Measurements from ENCODE around the gene KCNMA1. TPM values are rescaled to one million over a fixed set of nuclear protein-coding genes. Genes with fewer than 3 reads are reported as not detected.

The KCNMA1 gene
- total RNA-seq, 1 experiment from 2014 or later = 6.2 TPM

- in situ Hi-C loops (cut with HindIII; ENCODE audit: low pct_unique_long_range_greater_than_20kb, low sequenced_read_pairs) = no loop called here
Observed at GRCh38 chr10:77261146-77261545, 376.5 kb downstream of the KCNMA1 start.

DNA sequence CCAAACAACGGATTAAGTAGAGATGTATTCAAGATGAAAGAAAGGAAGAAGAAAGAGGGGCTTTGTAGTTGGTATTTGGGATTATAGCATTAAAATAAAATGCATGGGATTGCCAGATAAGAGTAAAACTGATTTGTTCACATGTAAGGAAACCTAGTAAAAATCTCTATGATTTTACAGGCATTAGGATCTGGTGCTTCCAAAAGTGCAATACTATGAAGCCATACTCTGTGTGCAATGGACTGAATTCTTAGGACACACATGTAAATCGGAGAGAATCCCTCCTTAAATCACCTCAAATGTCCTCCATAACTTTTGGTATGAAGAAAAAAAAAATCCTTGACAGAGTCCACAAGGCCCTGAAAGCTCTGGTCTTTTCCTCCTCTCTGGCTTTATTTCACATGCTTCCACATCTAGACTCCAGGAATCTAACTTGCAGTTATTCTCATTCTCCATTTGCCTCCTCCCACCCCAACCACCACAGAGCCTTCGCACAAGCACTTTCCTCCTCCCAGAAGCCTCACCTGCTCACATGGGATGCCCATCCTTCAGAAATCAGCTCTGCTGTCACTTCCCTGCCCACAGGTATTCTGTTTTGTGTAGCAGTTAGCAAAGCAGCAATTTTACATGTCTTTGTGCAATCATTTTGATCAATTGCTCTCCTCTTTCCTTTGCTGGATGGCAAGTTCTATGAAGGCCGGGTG, 378.3 kb downstream of the KCNMA1 start:
- no peak for DNase-seq (ENCODE audit: low read depth)
- in situ Hi-C loops (cut with HindIII; ENCODE audit: low pct_unique_long_range_greater_than_20kb, low sequenced_read_pairs) = no loop called here

More at GRCh38 chr10:77261146-77261545, 376.5 kb downstream of the KCNMA1 start:
- DNase-seq (ENCODE audit: low read depth) = no peak

GRCh38 chr10:77256346-77256745, 381.3 kb downstream of the KCNMA1 start:
- in situ Hi-C loops (cut with HindIII; ENCODE audit: low pct_unique_long_range_greater_than_20kb, low sequenced_read_pairs) = no loop called here
- no peak for DNase-seq (ENCODE audit: low read depth)

DNA sequence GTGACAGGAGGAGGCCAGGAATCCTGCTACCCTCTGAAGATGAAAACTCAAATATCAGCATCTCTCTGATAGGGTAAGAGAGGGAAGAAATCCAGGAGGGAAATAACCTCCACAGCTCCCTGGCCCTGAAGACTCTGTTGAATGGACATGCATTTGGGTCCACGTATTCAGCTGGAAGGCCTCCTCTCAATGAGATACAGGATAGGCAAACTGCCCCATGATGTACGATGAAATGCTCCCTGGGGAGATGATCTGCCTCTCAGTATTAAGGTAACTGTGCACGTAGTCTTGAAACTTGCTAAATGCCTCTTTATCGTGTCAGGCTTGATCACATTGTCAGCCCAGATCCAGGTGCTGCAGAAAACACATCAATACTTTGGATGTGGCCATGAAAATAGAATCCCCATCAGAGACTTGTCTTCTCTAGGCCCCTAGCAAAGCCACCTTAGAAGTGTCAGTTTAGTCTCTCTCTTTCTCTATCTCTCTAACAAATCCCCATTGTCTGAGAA, 384.0 kb downstream of the KCNMA1 start:
- in situ Hi-C loops (cut with HindIII; ENCODE audit: low pct_unique_long_range_greater_than_20kb, low sequenced_read_pairs) = no loop called here
- DNase-seq (ENCODE audit: low read depth) = no peak

DNA sequence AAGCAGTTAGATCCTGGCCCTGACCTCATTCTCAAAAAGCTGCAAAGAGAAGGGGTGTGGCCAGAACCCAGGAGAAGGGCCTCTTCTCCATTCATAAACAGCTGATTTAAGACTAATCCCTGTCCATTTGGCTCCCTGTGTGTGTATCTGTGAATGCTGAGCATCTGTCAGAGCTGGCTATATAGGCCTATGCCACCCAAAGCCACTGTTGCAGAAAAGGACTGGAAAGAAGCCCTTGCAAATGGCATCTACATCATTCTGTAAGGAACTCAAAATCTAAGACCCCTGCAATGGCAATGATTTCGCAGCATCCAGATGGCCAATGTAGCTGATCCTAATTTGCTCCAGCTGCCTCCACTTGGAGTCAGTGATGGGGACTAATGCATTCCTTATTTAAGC, 384.5 kb downstream of the KCNMA1 start:
- in situ Hi-C loops (cut with HindIII; ENCODE audit: low pct_unique_long_range_greater_than_20kb, low sequenced_read_pairs) = no loop called here
- no peak for DNase-seq (ENCODE audit: low read depth)

- in situ Hi-C loops (cut with HindIII; ENCODE audit: low pct_unique_long_range_greater_than_20kb, low sequenced_read_pairs) = no loop called here
- DNase-seq (ENCODE audit: low read depth) = no peak
Observed at GRCh38 chr10:77252380-77253146, 385.0 kb downstream of the KCNMA1 start.

DNA sequence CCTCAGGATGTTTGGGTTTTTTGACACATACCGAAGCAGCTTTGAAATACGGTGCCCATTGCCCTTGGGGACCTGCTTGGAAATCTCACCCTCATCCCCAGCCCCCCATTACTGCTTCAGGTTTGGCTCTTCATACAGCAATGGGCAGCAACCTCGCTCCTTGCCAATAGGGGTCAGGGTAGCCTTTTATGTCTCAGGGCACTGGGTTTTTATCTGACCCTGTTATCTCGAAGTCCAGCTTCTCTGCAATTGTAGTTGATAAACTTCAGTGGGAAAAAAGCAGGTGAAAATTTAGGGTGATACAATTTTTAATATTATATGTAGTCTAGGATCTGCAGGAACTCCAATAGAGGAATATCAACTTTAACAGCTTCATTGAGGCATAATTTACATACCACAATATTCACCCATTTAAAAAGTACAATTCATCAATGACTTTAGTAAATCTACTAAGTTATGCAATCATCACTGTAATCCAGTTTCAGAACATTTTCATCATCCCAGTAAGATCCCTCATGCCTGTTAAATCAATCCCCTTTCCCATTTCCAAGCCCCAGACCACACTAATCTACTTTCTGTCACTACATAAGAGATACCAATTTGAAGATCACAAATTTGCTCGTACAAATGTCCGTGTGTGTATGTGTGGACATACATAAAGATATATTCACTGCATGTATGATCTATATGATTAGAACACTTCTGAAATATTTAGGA, 386.2 kb downstream of the KCNMA1 start:
- in situ Hi-C loops (cut with HindIII; ENCODE audit: low pct_unique_long_range_greater_than_20kb, low sequenced_read_pairs) = no loop called here
- peak; percentile 40 for DNase-seq (ENCODE audit: low read depth)

DNA sequence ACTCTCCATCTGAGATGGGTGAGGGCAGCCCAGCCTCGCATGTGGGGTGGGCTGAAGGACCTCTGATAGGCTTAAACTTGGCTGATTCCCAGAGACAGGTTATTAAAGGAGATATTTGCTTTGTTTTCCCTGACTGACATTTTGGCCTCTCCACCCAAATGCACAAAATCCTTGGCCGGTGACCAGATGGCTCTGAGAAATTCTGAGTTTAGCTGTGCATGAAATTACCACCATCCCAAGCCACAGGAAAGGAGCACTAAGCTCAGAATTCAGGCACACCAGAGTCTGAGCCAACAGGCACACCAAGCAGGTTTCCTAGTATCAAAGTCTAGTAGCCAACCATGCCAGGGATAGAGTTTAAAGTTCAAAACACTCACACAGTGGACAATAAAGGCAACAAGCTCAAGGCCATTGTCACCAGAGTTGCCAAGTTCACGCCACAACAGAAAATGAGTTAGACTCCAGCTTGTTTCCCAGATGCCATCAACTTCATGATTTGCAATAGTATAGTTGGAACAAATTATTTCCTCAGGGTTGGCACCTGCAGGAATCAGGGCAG, 387.6 kb downstream of the KCNMA1 start:
- DNase-seq (ENCODE audit: low read depth) = no peak
- in situ Hi-C loops (cut with HindIII; ENCODE audit: low pct_unique_long_range_greater_than_20kb, low sequenced_read_pairs) = no loop called here

DNA sequence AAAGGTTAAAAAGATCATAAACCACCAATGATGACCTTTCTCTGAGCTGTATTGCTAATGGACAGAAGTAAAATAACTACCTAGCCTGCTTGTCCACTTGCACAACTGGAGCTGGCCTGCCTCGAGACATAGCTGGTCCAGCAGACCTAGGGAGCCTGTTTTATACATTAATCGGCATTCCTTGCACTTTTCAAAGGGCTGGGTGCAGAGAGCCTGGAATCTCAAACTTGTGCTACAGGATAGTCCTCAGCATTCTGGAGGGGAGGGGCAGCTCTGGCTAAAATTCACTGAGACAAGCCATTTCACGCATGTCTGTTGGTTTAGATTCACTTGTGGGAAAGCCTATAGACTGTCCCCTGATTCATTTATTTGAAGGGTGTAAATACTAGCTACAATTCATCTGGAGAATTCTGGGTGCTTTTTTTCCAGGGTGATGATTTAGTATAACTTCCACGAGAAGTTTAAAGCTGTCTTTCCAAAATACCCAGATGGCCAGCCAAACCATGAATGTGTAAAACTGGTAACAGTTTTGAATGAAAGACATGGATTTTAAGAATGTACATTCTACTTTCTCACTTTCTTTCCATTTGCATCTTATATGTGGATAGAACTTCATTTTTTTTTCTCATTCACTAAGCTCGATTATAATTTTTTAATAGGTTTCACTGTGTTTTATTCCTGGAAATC, 389.4 kb downstream of the KCNMA1 start:
- DNase-seq (ENCODE audit: low read depth) = no peak
- in situ Hi-C loops (cut with HindIII; ENCODE audit: low pct_unique_long_range_greater_than_20kb, low sequenced_read_pairs) = no loop called here

- DNase-seq (ENCODE audit: low read depth) = peak; percentile 10
- in situ Hi-C loops (cut with HindIII; ENCODE audit: low pct_unique_long_range_greater_than_20kb, low sequenced_read_pairs) = no loop called here
Observed at GRCh38 chr10:77247031-77247990, 390.3 kb downstream of the KCNMA1 start.

DNA sequence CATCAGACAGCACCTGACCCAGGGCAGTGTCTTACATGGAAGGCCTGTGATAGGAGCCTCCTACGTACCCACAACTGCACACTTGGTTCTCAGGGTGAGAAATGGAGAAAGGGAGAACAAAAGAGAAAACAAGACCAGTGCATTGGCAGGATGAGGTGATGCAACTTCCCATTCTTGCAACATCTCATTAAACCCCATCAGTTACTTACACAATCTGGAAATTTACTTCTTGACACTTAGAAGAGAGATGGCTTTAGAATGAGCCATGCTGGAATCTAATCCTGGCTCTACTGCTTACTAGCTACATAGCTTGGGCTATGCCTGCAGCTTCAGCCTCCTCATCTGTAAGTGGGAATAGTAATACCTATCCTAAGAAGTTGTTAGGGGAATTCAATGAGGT, 391.7 kb downstream of the KCNMA1 start:
- DNase-seq (ENCODE audit: low read depth) = no peak
- in situ Hi-C loops (cut with HindIII; ENCODE audit: low pct_unique_long_range_greater_than_20kb, low sequenced_read_pairs) = no loop called here

- in situ Hi-C loops (cut with HindIII; ENCODE audit: low pct_unique_long_range_greater_than_20kb, low sequenced_read_pairs) = no loop called here
- no peak for DNase-seq (ENCODE audit: low read depth)
Observed at GRCh38 chr10:77244746-77245145, 392.9 kb downstream of the KCNMA1 start.

DNA sequence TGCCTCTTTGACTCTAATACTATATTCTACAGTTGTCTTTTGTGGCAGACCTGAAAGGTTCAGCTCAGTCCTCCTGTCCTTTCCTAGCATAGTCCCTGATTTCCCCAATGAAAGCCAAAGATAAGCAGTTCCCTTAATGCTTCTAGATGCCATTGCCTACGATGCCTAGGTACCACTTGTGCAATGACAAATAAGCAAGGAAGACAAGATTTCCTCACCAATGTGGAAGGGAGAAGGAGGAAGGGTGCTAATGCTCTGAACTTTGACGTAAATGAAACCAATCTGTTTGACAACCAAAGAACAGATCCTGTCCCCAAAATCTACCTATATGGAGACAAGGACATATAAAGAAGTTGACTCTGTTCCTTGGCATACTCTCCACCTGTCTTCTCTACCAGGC, 393.3 kb downstream of the KCNMA1 start:
- in situ Hi-C loops (cut with HindIII; ENCODE audit: low pct_unique_long_range_greater_than_20kb, low sequenced_read_pairs) = no loop called here
- DNase-seq (ENCODE audit: low read depth) = no peak

- in situ Hi-C loops (cut with HindIII; ENCODE audit: low pct_unique_long_range_greater_than_20kb, low sequenced_read_pairs) = no loop called here
- no peak for DNase-seq (ENCODE audit: low read depth)
Observed at GRCh38 chr10:77241350-77241725, 396.3 kb downstream of the KCNMA1 start.

DNA sequence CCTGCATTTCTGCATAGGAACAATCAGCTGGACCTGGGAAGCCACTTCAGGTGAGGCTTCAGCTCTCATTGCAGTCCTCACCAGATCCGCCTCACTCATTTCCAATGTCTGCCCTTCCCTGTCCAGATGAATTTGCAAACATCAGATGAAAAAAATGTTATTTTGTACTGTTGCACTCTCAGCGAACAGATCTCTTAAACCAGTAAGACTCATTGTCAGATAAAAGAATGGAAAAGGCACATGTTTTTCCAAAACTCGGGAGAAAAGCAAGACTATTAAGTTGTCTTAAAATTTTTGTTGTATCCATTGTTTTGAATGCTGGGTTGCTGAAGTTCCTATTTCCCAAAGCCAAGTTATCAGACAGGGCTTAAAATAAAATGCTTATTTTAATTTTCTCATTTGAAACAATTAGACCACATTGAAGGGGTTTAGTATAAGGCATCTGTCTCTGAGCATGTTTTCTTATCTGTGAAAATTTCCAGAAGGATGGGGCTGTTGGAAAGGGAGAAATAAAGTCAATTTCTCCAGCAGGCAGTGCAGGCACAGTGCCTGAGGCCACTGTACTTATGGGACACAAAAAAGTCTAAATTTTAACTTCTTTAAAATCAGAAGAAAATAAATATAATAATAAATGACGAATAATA, 396.8 kb downstream of the KCNMA1 start:
- DNase-seq (ENCODE audit: low read depth) = no peak
- in situ Hi-C loops (cut with HindIII; ENCODE audit: low pct_unique_long_range_greater_than_20kb, low sequenced_read_pairs) = no loop called here

DNA sequence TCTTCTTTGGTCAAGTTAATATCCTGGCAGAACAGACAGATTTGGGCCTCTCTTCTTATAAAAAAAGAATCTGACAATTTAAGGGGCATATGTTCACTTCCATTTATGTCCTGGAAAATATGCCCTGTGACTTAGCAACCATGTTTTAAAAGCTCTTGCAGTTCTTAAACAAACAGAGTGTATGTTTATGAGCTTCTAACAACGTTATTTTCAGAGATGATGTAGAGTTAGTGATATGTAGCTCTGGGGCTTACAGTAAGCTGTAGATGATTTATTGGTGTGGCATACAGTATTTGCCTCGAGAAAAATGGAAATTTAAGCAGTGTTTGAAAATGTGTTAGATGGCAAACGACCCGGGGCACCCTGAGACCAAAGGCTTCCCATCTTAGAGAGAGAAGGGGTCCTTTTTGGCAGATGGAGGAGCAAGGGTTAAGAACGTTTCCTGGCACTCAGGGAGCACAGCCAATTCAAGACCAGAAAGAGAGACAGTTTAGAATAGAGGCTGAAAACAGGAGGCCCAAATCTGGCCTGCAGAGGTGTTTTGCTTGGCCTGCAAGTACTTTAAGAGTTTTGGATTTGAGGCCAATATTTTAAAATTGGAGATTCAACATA, 397.5 kb downstream of the KCNMA1 start:
- in situ Hi-C loops (cut with HindIII; ENCODE audit: low pct_unique_long_range_greater_than_20kb, low sequenced_read_pairs) = no loop called here
- no peak for DNase-seq (ENCODE audit: low read depth)
